ENCODE data around the gene LKAAEAR1. TPM values are rescaled to one million over a fixed set of nuclear protein-coding genes. Genes with fewer than 3 reads are reported as not detected.
A peak's percentile ranks its signal among the peaks of the same experiment; 100 is the strongest.

The LKAAEAR1 gene
- total and polyA plus RNA-seq, 2 of the 13 experiments (the other 11 are each of a cell fraction or from before 2014, with no cell fraction given), result not detected

- TF ChIP-seq MLXIP (CRISPR knock-in tag; IDR thresholded peaks at IDR 0.05; ENCODE audit: borderline replicate concordance) (no peak), THAP7 (CRISPR knock-in tag; IDR thresholded peaks at IDR 0.05) (no peak), KLF13 (CRISPR knock-in tag; IDR thresholded peaks at IDR 0.05) (no peak), HIVEP1 (CRISPR knock-in tag; IDR thresholded peaks at IDR 0.05) (no peak), PHF21A (CRISPR knock-in tag; IDR thresholded peaks at IDR 0.05) (0 out of 2 replicates have a peak, but pooled peaks have one; percentile 17), ZBTB3 (CRISPR knock-in tag; IDR thresholded peaks at IDR 0.05; ENCODE audit: borderline replicate concordance, low read depth) (no peak), SIN3A (IDR thresholded peaks at IDR 0.05; ENCODE audit: borderline replicate concordance, low read depth, low read length) (no peak), ZNF275 (CRISPR knock-in tag; IDR thresholded peaks at IDR 0.05; ENCODE audit: borderline replicate concordance) (no peak), ARID5B (CRISPR knock-in tag; IDR thresholded peaks at IDR 0.05) (peak; percentile 73), YY1 (IDR thresholded peaks at IDR 0.05; ENCODE audit: insufficient read depth, insufficient replicate concordance, low read depth, low read length) (no peak), TEAD2 (CRISPR knock-in tag; IDR thresholded peaks at IDR 0.05) (no peak), ZNF770 (CRISPR knock-in tag; IDR thresholded peaks at IDR 0.05) (no peak), THAP8 (CRISPR knock-in tag; IDR thresholded peaks at IDR 0.05; ENCODE audit: borderline replicate concordance) (no peak), GLMP (CRISPR knock-in tag; IDR thresholded peaks at IDR 0.05; ENCODE audit: borderline replicate concordance) (no peak), ZNF724P (CRISPR knock-in tag; IDR thresholded peaks at IDR 0.05; ENCODE audit: borderline replicate concordance) (no peak)
These were observed 2.0 kb downstream of the LKAAEAR1 start (continued) for GRCh38 chr20:64082126-64082731.

All from HepG2 (cell line).